HEK293 (cell line): ENCODE measurements around the gene SSTR3.

Source experiments
- CTCF ChIA-PET: fragments of 350-600 bp; formaldehyde crosslinking; extraction: SDS; loops from one replicate; lab custom pipeline; 2021; ENCODE audit warnings: antibody characterized with exemption; lab: Yijun Ruan, JAX
- POLR2A ChIA-PET: fragments of 300-600 bp; formaldehyde crosslinking; extraction: SDS; loops from one replicate; lab custom pipeline; 2020; ENCODE audit warnings: antibody characterized with exemption, inconsistent platforms; lab: Yijun Ruan, JAX
- H3K27ac ChIP-seq: fragments of 200-500 bp; sonication (Bioruptor generic); 2 replicates; pipeline ENCODE4 v1.5.1; 2014; ENCODE audit warnings: low read depth, low read length, control low read depth, inconsistent platforms; ENCODE audit errors: extremely low read depth
- H3K36me3 ChIP-seq, 2 experiments: fragments of 200-500 bp in 1 of 2; sonication (Bioruptor generic) in 1 of 2; 1 replicate in 1 of 2; 2 replicates in 1 of 2; pipeline ENCODE4 v1.5.1; 2014 to 2017; ENCODE audit warnings: inconsistent platforms in 2 of 2, low read length in 2 of 2; ENCODE audit not compliant: control insufficient read depth in 2 of 2, insufficient read depth in 1 of 2
- H3K4me1 ChIP-seq: fragments of 200-500 bp; sonication (Bioruptor generic); 2 replicates; pipeline ENCODE4 v1.5.1; 2014; ENCODE audit warnings: mild to moderate bottlenecking, low read length, inconsistent platforms; ENCODE audit not compliant: control insufficient read depth, insufficient read depth
- H3K4me3 ChIP-seq: 2 replicates; pipeline ENCODE4 v1.5.1; 2011; ENCODE audit warnings: low read depth, mild to moderate bottlenecking, control low read depth, low read length, moderate library complexity
- H3K9me3 ChIP-seq: fragments of 200-500 bp; sonication (Bioruptor generic); 2 replicates; pipeline ENCODE4 v1.5.1; 2014; ENCODE audit warnings: low read depth, low read length, inconsistent platforms; ENCODE audit not compliant: control insufficient read depth, insufficient read depth
- BCL11B ChIP-seq: fragments of 450-650 bp; formaldehyde crosslinking; IDR thresholded peaks from 2 replicates; pipeline ENCODE4 v1.5.1; 2016; ENCODE audit warnings: low read depth, missing biosample characterization, missing genetic modification characterization
- GLIS2 ChIP-seq: fragments of 450-650 bp; formaldehyde crosslinking; IDR thresholded peaks from 2 replicates; pipeline ENCODE4 v1.5.1; 2016; ENCODE audit warnings: missing biosample characterization, missing genetic modification characterization
- HOXC10 ChIP-seq: sonication (generic); formaldehyde crosslinking; IDR thresholded peaks from 2 replicates; pipeline ENCODE4 v1.8.1; 2023; ENCODE audit warnings: mild to moderate bottlenecking, missing genetic modification reagents
- REPIN1 ChIP-seq: fragments of 450-650 bp; formaldehyde crosslinking; IDR thresholded peaks from 2 replicates; pipeline ENCODE4 v1.5.1; 2017; ENCODE audit warnings: missing biosample characterization, missing genetic modification characterization, low read depth
- SP7 ChIP-seq: fragments of 450-650 bp; formaldehyde crosslinking; IDR thresholded peaks from 2 replicates; pipeline ENCODE4 v1.5.1; 2016; ENCODE audit warnings: missing biosample characterization, missing genetic modification characterization
- ZFHX2 ChIP-seq: fragments of 450-650 bp; formaldehyde crosslinking; conservative IDR thresholded peaks from 2 replicates; pipeline ENCODE4 v1.5.1; 2016; ENCODE audit warnings: missing biosample characterization, missing genetic modification characterization
- ZNF19 ChIP-seq: fragments of 450-650 bp; formaldehyde crosslinking; IDR thresholded peaks from 2 replicates; pipeline ENCODE4; 2016; ENCODE audit warnings: missing biosample characterization, missing genetic modification characterization, low read depth
- ZNF221 ChIP-seq: fragments of 450-650 bp; formaldehyde crosslinking; IDR thresholded peaks from 2 replicates; pipeline ENCODE4 v1.5.1; 2017; ENCODE audit warnings: missing biosample characterization, missing genetic modification characterization, borderline replicate concordance
- ZNF624 ChIP-seq: fragments of 450-650 bp; formaldehyde crosslinking; IDR thresholded peaks from 2 replicates; pipeline ENCODE4 v1.5.1; 2017; ENCODE audit warnings: missing biosample characterization, missing genetic modification characterization
- ZNF660 ChIP-seq: fragments of 450-650 bp; IDR thresholded peaks from 2 replicates; pipeline ENCODE4 v1.5.1; 2018; ENCODE audit warnings: missing biosample characterization, mild to moderate bottlenecking, missing genetic modification characterization
- TF ChIP-seq, protein P1 (sequence below): fragments of 450-650 bp; IDR thresholded peaks from 2 replicates; pipeline ENCODE4 v1.5.1; 2018; ENCODE audit warnings: missing biosample characterization, mild to moderate bottlenecking, missing genetic modification characterization
- TF ChIP-seq, protein P2 (sequence below): fragments of 450-650 bp; formaldehyde crosslinking; IDR thresholded peaks from 2 replicates; pipeline ENCODE4 v1.5.1; 2017; ENCODE audit warnings: missing biosample characterization, missing genetic modification characterization
- TF ChIP-seq, protein P3 (sequence below): fragments of 450-650 bp; formaldehyde crosslinking; IDR thresholded peaks from 2 replicates; pipeline ENCODE4 v1.5.1; 2016; ENCODE audit warnings: missing biosample characterization, missing genetic modification characterization
- TF ChIP-seq, protein P4 (sequence below): fragments of 450-650 bp; formaldehyde crosslinking; conservative IDR thresholded peaks from 2 replicates; pipeline ENCODE4 v1.5.1; 2016; ENCODE audit warnings: low read depth, missing biosample characterization, missing genetic modification characterization
- TF ChIP-seq, protein P5 (sequence below): fragments of 450-650 bp; formaldehyde crosslinking; IDR thresholded peaks from 2 replicates; pipeline ENCODE4 v1.5.1; 2016; ENCODE audit warnings: missing biosample characterization, missing genetic modification characterization, borderline replicate concordance

SSTR3 gene

DNA sequence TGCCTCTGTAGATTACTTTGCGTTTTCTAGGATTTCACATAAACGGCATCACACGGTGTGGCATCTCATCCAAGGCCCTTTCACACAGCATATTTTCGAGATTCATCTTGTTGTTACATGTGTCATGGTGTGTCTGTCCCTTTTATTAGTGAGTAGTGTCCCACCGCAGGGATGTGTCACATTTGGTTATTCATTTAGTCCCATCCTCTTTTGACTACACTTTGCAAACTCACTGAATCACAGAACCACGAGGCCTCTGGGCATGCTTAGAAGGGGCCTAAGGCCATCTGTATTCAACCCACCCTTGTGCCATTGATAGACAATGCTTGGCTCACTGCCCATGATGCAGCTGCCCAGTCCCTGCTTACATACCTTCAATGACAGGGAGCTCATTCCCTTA, 36.0 kb upstream of the SSTR3 start:
- TF ChIP-seq ZNF660 (tag by site-specific recombination) (no peak), BCL11B (tag by site-specific recombination) (no peak), REPIN1 (tag by site-specific recombination) (no peak), ZNF624 (tag by site-specific recombination) (no peak), GLIS2 (tag by site-specific recombination) (no peak), HOXC10 (CRISPR knock-in tag) (no peak), SP7 (tag by site-specific recombination) (no peak), ZFHX2 (tag by site-specific recombination) (no peak), ZNF19 (no peak), ZNF221 (no peak)
- TF ChIP-seq, protein P1, sequence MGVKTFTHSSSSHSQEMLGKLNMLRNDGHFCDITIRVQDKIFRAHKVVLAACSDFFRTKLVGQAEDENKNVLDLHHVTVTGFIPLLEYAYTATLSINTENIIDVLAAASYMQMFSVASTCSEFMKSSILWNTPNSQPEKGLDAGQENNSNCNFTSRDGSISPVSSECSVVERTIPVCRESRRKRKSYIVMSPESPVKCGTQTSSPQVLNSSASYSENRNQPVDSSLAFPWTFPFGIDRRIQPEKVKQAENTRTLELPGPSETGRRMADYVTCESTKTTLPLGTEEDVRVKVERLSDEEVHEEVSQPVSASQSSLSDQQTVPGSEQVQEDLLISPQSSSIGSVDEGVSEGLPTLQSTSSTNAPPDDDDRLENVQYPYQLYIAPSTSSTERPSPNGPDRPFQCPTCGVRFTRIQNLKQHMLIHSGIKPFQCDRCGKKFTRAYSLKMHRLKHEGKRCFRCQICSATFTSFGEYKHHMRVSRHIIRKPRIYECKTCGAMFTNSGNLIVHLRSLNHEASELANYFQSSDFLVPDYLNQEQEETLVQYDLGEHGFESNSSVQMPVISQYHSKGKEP (tag by site-specific recombination) = no peak
- TF ChIP-seq, protein P2, sequence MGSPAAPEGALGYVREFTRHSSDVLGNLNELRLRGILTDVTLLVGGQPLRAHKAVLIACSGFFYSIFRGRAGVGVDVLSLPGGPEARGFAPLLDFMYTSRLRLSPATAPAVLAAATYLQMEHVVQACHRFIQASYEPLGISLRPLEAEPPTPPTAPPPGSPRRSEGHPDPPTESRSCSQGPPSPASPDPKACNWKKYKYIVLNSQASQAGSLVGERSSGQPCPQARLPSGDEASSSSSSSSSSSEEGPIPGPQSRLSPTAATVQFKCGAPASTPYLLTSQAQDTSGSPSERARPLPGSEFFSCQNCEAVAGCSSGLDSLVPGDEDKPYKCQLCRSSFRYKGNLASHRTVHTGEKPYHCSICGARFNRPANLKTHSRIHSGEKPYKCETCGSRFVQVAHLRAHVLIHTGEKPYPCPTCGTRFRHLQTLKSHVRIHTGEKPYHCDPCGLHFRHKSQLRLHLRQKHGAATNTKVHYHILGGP = no peak
- TF ChIP-seq, protein P3, sequence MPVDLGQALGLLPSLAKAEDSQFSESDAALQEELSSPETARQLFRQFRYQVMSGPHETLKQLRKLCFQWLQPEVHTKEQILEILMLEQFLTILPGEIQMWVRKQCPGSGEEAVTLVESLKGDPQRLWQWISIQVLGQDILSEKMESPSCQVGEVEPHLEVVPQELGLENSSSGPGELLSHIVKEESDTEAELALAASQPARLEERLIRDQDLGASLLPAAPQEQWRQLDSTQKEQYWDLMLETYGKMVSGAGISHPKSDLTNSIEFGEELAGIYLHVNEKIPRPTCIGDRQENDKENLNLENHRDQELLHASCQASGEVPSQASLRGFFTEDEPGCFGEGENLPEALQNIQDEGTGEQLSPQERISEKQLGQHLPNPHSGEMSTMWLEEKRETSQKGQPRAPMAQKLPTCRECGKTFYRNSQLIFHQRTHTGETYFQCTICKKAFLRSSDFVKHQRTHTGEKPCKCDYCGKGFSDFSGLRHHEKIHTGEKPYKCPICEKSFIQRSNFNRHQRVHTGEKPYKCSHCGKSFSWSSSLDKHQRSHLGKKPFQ (tag by site-specific recombination) = no peak
- TF ChIP-seq, protein P4, sequence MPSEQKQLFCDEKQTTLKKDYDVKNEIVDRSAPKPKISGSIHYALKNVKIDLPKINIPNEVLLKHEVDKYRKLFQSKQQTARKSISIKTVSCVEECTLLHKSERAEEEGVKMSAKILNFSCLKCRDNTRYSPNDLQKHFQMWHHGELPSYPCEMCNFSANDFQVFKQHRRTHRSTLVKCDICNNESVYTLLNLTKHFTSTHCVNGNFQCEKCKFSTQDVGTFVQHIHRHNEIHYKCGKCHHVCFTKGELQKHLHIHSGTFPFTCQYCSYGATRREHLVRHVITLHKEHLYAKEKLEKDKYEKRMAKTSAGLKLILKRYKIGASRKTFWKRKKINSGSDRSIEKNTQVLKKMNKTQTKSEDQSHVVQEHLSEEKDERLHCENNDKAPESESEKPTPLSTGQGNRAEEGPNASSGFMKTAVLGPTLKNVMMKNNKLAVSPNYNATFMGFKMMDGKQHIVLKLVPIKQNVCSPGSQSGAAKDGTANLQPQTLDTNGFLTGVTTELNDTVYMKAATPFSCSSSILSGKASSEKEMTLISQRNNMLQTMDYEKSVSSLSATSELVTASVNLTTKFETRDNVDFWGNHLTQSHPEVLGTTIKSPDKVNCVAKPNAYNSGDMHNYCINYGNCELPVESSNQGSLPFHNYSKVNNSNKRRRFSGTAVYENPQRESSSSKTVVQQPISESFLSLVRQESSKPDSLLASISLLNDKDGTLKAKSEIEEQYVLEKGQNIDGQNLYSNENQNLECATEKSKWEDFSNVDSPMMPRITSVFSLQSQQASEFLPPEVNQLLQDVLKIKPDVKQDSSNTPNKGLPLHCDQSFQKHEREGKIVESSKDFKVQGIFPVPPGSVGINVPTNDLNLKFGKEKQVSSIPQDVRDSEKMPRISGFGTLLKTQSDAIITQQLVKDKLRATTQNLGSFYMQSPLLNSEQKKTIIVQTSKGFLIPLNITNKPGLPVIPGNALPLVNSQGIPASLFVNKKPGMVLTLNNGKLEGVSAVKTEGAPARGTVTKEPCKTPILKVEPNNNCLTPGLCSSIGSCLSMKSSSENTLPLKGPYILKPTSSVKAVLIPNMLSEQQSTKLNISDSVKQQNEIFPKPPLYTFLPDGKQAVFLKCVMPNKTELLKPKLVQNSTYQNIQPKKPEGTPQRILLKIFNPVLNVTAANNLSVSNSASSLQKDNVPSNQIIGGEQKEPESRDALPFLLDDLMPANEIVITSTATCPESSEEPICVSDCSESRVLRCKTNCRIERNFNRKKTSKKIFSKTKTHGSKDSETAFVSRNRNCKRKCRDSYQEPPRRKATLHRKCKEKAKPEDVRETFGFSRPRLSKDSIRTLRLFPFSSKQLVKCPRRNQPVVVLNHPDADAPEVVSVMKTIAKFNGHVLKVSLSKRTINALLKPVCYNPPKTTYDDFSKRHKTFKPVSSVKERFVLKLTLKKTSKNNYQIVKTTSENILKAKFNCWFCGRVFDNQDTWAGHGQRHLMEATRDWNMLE (tag by site-specific recombination) = no peak
- TF ChIP-seq, protein P5, sequence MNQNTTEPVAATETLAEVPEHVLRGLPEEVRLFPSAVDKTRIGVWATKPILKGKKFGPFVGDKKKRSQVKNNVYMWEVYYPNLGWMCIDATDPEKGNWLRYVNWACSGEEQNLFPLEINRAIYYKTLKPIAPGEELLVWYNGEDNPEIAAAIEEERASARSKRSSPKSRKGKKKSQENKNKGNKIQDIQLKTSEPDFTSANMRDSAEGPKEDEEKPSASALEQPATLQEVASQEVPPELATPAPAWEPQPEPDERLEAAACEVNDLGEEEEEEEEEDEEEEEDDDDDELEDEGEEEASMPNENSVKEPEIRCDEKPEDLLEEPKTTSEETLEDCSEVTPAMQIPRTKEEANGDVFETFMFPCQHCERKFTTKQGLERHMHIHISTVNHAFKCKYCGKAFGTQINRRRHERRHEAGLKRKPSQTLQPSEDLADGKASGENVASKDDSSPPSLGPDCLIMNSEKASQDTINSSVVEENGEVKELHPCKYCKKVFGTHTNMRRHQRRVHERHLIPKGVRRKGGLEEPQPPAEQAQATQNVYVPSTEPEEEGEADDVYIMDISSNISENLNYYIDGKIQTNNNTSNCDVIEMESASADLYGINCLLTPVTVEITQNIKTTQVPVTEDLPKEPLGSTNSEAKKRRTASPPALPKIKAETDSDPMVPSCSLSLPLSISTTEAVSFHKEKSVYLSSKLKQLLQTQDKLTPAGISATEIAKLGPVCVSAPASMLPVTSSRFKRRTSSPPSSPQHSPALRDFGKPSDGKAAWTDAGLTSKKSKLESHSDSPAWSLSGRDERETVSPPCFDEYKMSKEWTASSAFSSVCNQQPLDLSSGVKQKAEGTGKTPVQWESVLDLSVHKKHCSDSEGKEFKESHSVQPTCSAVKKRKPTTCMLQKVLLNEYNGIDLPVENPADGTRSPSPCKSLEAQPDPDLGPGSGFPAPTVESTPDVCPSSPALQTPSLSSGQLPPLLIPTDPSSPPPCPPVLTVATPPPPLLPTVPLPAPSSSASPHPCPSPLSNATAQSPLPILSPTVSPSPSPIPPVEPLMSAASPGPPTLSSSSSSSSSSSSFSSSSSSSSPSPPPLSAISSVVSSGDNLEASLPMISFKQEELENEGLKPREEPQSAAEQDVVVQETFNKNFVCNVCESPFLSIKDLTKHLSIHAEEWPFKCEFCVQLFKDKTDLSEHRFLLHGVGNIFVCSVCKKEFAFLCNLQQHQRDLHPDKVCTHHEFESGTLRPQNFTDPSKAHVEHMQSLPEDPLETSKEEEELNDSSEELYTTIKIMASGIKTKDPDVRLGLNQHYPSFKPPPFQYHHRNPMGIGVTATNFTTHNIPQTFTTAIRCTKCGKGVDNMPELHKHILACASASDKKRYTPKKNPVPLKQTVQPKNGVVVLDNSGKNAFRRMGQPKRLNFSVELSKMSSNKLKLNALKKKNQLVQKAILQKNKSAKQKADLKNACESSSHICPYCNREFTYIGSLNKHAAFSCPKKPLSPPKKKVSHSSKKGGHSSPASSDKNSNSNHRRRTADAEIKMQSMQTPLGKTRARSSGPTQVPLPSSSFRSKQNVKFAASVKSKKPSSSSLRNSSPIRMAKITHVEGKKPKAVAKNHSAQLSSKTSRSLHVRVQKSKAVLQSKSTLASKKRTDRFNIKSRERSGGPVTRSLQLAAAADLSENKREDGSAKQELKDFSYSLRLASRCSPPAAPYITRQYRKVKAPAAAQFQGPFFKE = no peak
- POLR2A ChIA-PET = no interaction called here
- CTCF ChIA-PET = interaction anchor here (0.7 to 2.2 kb wide), 4 partner anchors 13 to 250 kb away, joined by 3 to 9 read pairs (median 3); no protein-coding TSS in a partner anchor
- Histone ChIP-seq H3K27ac (no peak overlapping the region), H3K4me3 (no peak overlapping the region), H3K36me3 (no peaks in the 10 kb centered on the region), H3K4me1 (no peaks in the 10 kb centered on the region), H3K9me3 (no peaks in the 10 kb centered on the region)
